GM21576 (cell line): ENCODE results near the gene CARMIL3.
"Not testable (repeated sequence)": the region's sequence is repeated elsewhere in the genome, so short reads cannot be mapped to it uniquely, and the experiment has no call there.

Experiments
- ATAC-seq: cut with Tn5 transposase; IDR thresholded peaks from one replicate; pipeline ENCODE4 v1.9.1; 2021; ENCODE audit warnings: mild to moderate bottlenecking, moderate library complexity; ENCODE audit not compliant: unreplicated experiment

CARMIL3 gene

GRCh38 chr14:24051789-24052655, at the start of gene CARMIL3:
Gene CARMIL3 (plus strand): TSS chr14:24052009. CDS start chr14:24052154, 145 bp downstream.
- ATAC-seq = peak; percentile 55

GRCh38 chr14:24006471-24006816, 45.4 kb upstream of the CARMIL3 start:
- ATAC-seq = peak; percentile 33

- ATAC-seq = peak; percentile 76
Observed at GRCh38 chr14:24006817-24007652, 44.8 kb upstream of the CARMIL3 start.

- no peak for ATAC-seq
Observed at GRCh38 chr14:24011051-24011450, 40.8 kb upstream of the CARMIL3 start.

- ATAC-seq = not testable (repeated sequence)
Observed at GRCh38 chr14:24012726-24013273, 39.0 kb upstream of the CARMIL3 start.

GRCh38 chr14:24013654-24014514, 37.9 kb upstream of the CARMIL3 start:
- ATAC-seq = no peak

- not testable (repeated sequence) for ATAC-seq
Observed at GRCh38 chr14:24015745-24016144, 36.1 kb upstream of the CARMIL3 start.

- not testable (repeated sequence) for ATAC-seq
Observed at GRCh38 chr14:24018978-24019377, 32.8 kb upstream of the CARMIL3 start.

- ATAC-seq = not testable (repeated sequence)
Observed at GRCh38 chr14:24019944-24020343, 31.9 kb upstream of the CARMIL3 start.

GRCh38 chr14:24020520-24020919, 31.3 kb upstream of the CARMIL3 start:
- ATAC-seq = not testable (repeated sequence)

- ATAC-seq = not testable (repeated sequence)
Observed at GRCh38 chr14:24024939-24025418, 26.8 kb upstream of the CARMIL3 start.

- not testable (repeated sequence) for ATAC-seq
Observed at GRCh38 chr14:24029687-24030086, 22.1 kb upstream of the CARMIL3 start.

- ATAC-seq = not testable (repeated sequence)
Observed at GRCh38 chr14:24031331-24031730, 20.5 kb upstream of the CARMIL3 start.

GRCh38 chr14:24032727-24033418, 18.9 kb upstream of the CARMIL3 start:
- no peak for ATAC-seq

GRCh38 chr14:24035769-24036168, 16.0 kb upstream of the CARMIL3 start:
- not testable (repeated sequence) for ATAC-seq

- ATAC-seq = peak; percentile 66
Observed at GRCh38 chr14:24036169-24036962, 15.4 kb upstream of the CARMIL3 start.

GRCh38 chr14:24036963-24037657, 14.7 kb upstream of the CARMIL3 start:
- peak; percentile 7 for ATAC-seq

GRCh38 chr14:24037658-24038037, 14.2 kb upstream of the CARMIL3 start:
- no peak for ATAC-seq
